ENCODE results near the gene TCHHL1. TPM values are rescaled to one million over a fixed set of nuclear protein-coding genes. Genes with fewer than 3 reads are reported as not detected.
A peak's percentile ranks its signal among the peaks of the same experiment; 100 is the strongest.

Gene TCHHL1
- total and polyA plus RNA-seq, 9 of the 15 experiments (the other 6 are each of a cell fraction or from before 2014, with no cell fraction given): not detected

DNA sequence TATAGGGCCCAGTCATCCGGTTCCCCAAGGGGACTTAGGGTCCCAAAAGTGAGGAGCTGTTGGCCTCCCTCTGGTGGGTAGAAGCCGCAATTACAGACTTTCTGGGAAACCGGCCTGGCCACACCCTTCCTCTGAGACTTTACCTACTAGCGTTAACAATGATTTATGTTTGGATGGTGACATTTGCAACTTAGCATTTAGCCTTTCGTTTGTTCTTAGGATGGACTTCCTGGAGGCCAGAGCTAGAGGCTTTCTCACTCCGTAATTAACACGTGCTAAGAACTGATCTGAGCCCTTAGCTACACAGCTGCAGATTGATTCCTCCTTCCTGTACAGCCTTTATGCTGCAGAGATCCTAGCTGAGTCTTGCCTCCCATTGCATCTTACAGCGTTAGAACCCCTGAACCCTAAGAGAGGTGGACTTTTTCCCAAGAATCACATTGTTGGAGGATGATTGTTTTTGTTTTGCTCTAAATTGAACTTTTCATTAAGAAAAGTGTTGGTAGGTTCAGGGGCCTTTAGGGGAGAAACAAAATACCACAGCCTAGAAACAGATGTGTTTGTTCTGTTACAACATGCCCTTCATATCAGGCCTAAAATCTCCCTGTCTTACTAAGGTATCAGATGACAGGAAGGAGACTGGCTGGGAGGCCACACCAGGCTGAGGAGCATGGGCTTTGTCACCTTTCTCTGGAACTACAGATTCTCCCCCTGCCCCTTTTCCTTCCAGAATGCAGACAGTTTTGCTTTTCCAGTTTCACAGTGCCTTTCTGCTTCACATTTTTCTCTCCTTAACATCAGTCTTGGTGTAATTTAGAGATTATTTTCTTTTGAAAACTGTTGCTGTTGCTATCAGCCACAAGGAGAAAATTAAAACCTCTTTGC, 54.0 kb downstream of the TCHHL1 start (continued):
- TF ChIP-seq C11orf30 (IDR thresholded peaks at IDR 0.05; ENCODE audit: low read depth) (peak; percentile 58), HNRNPK (IDR thresholded peaks at IDR 0.05; ENCODE audit: low read depth, low read length, poor library complexity, severe bottlenecking) (no peak), ILK (tag; IDR thresholded peaks at IDR 0.05; ENCODE audit: borderline replicate concordance, low read depth) (no peak), TGIF2 (CRISPR knock-in tag; IDR thresholded peaks at IDR 0.05) (no peak), ZNF76 (CRISPR knock-in tag; IDR thresholded peaks at IDR 0.05; ENCODE audit: borderline replicate concordance) (no peak), RBFOX2 (IDR thresholded peaks at IDR 0.05; ENCODE audit: low read depth, low read length) (no peak), PRPF4 (IDR thresholded peaks at IDR 0.05; ENCODE audit: insufficient read depth, low read depth, low read length, poor library complexity, severe bottlenecking) (no peak), TEAD2 (tag; IDR thresholded peaks at IDR 0.05) (0 out of 2 replicates have a peak, but pooled peaks have one; percentile 15)
- TF ChIP-seq, protein P1, sequence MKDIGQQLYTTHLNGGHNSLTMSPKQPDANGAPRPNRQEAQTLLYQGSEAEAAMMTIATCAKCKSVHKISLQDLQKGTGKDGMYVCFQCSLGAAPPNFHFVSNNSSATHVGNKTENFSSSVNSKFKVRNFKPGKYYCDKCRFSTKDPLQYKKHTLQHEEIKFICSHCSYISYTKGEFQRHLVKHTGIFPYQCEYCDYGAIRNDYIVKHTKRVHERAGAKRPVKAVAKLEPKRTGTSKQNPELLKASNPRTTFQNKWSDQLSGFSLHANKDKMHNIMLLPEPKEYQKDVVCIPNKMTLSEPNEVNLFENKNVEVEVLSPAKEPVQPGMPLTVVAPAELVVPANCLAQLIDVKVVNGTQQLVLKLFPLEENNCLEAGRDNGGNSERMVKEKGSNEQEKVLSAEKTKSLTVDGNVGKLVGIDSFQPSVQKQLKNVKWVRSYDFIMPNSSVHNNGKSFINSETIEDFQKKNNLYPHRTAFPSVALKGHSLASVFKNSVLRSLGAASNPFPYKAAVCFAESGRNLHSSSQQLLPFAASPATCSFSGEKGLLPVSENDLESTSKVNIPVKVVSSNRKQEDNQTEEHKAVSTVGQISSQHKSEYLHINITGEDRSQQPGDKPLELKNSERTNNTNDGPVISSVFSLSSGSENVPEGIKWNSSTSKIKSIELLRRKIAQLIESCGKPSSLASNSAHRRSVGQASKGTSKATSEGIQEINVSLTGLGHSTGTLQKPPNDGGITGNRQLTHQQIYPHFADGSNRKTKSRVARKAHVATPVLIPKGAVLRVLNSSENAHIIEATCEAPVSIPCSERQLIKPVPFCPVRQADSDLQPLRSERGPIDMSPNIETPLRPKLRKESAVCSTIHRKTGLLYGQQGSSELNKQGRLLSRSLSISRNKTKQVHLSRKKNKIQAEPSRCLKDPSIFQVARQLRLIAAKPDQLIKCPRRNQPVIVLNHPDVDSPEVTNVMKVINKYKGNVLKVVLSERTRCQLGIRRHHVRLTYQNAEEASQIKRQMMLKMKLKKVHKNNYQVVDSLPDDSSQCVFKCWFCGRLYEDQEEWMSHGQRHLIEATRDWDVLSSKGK (CRISPR knock-in tag; IDR thresholded peaks at IDR 0.05): no peak
- TF ChIP-seq, protein P2, sequence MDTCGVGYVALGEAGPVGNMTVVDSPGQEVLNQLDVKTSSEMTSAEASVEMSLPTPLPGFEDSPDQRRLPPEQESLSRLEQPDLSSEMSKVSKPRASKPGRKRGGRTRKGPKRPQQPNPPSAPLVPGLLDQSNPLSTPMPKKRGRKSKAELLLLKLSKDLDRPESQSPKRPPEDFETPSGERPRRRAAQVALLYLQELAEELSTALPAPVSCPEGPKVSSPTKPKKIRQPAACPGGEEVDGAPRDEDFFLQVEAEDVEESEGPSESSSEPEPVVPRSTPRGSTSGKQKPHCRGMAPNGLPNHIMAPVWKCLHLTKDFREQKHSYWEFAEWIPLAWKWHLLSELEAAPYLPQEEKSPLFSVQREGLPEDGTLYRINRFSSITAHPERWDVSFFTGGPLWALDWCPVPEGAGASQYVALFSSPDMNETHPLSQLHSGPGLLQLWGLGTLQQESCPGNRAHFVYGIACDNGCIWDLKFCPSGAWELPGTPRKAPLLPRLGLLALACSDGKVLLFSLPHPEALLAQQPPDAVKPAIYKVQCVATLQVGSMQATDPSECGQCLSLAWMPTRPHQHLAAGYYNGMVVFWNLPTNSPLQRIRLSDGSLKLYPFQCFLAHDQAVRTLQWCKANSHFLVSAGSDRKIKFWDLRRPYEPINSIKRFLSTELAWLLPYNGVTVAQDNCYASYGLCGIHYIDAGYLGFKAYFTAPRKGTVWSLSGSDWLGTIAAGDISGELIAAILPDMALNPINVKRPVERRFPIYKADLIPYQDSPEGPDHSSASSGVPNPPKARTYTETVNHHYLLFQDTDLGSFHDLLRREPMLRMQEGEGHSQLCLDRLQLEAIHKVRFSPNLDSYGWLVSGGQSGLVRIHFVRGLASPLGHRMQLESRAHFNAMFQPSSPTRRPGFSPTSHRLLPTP (IDR thresholded peaks at IDR 0.05; ENCODE audit: borderline replicate concordance, extremely low read depth, insufficient read length): no peak
- TF ChIP-seq, protein P3, sequence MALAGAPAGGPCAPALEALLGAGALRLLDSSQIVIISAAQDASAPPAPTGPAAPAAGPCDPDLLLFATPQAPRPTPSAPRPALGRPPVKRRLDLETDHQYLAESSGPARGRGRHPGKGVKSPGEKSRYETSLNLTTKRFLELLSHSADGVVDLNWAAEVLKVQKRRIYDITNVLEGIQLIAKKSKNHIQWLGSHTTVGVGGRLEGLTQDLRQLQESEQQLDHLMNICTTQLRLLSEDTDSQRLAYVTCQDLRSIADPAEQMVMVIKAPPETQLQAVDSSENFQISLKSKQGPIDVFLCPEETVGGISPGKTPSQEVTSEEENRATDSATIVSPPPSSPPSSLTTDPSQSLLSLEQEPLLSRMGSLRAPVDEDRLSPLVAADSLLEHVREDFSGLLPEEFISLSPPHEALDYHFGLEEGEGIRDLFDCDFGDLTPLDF (CRISPR knock-in tag; IDR thresholded peaks at IDR 0.05): no peak
- TF ChIP-seq, protein P4, sequence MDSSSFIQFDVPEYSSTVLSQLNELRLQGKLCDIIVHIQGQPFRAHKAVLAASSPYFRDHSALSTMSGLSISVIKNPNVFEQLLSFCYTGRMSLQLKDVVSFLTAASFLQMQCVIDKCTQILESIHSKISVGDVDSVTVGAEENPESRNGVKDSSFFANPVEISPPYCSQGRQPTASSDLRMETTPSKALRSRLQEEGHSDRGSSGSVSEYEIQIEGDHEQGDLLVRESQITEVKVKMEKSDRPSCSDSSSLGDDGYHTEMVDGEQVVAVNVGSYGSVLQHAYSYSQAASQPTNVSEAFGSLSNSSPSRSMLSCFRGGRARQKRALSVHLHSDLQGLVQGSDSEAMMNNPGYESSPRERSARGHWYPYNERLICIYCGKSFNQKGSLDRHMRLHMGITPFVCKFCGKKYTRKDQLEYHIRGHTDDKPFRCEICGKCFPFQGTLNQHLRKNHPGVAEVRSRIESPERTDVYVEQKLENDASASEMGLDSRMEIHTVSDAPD (CRISPR knock-in tag; IDR thresholded peaks at IDR 0.05): no peak
- TF ChIP-seq, protein P5, sequence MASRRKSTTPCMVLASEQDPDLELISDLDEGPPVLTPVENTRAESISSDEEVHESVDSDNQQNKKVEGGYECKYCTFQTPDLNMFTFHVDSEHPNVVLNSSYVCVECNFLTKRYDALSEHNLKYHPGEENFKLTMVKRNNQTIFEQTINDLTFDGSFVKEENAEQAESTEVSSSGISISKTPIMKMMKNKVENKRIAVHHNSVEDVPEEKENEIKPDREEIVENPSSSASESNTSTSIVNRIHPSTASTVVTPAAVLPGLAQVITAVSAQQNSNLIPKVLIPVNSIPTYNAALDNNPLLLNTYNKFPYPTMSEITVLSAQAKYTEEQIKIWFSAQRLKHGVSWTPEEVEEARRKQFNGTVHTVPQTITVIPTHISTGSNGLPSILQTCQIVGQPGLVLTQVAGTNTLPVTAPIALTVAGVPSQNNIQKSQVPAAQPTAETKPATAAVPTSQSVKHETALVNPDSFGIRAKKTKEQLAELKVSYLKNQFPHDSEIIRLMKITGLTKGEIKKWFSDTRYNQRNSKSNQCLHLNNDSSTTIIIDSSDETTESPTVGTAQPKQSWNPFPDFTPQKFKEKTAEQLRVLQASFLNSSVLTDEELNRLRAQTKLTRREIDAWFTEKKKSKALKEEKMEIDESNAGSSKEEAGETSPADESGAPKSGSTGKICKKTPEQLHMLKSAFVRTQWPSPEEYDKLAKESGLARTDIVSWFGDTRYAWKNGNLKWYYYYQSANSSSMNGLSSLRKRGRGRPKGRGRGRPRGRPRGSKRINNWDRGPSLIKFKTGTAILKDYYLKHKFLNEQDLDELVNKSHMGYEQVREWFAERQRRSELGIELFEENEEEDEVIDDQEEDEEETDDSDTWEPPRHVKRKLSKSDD (conservative IDR thresholded peaks at IDR 0.05; ENCODE audit: low read length): no peak
